ENCODE data around the gene APOA1.
A peak's percentile ranks its signal among the peaks of the same experiment; 100 is the strongest.

The APOA1 gene

DNA sequence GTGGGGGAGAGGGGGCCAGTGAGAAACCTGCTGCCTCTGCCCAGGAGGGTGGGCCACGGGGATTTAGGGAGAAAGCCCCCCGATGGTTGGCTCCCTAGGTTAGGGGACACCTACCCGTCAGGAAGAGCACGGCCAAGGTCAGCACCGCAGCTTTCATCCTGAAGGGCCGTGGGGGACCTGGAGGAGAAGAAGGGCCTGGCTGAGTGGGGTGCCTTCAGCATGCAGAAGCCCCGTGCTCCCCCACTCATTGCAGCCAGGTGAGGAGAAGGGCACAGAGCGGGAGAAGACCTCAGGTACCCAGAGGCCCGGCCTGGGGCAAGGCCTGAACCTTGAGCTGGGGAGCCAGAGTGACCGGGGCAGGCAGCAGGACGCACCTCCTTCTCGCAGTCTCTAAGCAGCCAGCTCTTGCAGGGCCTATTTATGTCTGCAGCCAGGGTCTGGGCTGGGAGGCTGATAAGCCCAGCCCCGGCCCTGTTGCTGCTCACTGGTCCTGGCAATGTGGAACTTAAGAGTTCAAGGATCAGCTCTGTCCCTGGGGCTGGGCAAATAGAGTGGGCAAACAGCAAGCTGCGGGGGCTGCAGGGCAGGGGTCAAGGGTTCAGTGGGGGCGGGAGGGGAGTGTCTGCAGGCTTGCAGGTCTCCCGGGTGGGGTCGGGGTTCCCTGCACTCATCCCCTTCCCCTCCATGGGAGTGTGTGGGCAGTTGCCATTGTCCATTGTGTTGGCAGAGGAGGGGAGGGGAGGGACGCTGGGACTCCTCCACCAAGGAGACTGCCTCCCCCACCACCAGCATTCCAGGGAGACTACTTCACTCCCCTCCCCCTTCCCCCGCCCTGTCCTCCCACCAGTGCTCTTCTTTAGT, at the start of gene APOA1:
Gene APOA1, minus strand, starts transcription at position 392 of the 861 bp plus-strand sequence. Its CDS starts 235 bp downstream, at position 157.
- Mint-ChIP-seq H3K4me1 (peaks cover 13% of the 10 kb centered on the region), H3K4me3 (no peak within 1 kb of the TSS), H3K9me3 (no peaks in the 10 kb centered on the region), H3K27me3 (peaks cover 5% of the 10 kb centered on the region), H3K36me3 (ENCODE audit: low read depth) (no peaks in the 10 kb centered on the region), H3K27ac (no peak within 1 kb of the TSS)
- ATAC-seq (no peak), DNase-seq (no peak)

- DNase-seq (no peak), ATAC-seq (no peak)
- no peaks in the 10 kb centered on the region for H3K27me3 Mint-ChIP-seq
- H3K4me3 Mint-ChIP-seq, result no peak overlapping the region
- peaks cover 29% of the 10 kb centered on the region for H3K4me1 Mint-ChIP-seq
- no peaks in the 10 kb centered on the region for H3K9me3 Mint-ChIP-seq
- H3K36me3 Mint-ChIP-seq (ENCODE audit: low read depth), result no peaks in the 10 kb centered on the region
- no peak overlapping the region for H3K27ac Mint-ChIP-seq
These were observed 48.7 kb upstream of the APOA1 start for GRCh38 chr11:116885951-116886655.

DNA sequence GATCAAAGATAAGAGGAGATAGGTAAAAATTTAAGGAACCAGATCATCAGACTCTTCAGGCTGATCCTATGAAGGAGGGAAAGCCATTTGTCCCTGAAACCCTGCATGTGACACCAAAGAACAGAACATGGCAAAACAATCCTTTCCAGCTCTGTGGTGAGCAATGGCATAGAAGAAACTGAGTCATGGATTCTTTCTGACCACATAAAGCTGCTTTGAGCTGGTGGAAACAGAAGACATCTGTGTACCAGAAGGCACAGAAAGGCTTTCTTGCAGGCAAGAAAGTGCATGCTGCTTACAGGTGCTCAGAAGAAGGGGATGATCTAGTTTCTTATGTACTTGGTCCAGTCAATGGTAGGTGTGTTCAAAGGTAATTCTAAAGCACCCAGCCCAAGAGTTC, 45.0 kb upstream of the APOA1 start:
- Mint-ChIP-seq H3K27ac (peak overlapping the region; percentile 46), H3K36me3 (ENCODE audit: low read depth) (peaks cover 3% of the 10 kb centered on the region), H3K27me3 (no peaks in the 10 kb centered on the region), H3K4me1 (peaks cover 27% of the 10 kb centered on the region), H3K4me3 (no peak overlapping the region), H3K9me3 (no peaks in the 10 kb centered on the region)
- peak; percentile 96 for ATAC-seq
- no peak for DNase-seq

- peaks cover 27% of the 10 kb centered on the region for H3K4me1 Mint-ChIP-seq
These were observed 43.7 kb upstream of the APOA1 start for GRCh38 chr11:116881143-116881542.

GRCh38 chr11:116879800-116880625, 42.6 kb upstream of the APOA1 start:
- Mint-ChIP-seq H3K27ac (no peak overlapping the region), H3K36me3 (ENCODE audit: low read depth) (peaks cover 10% of the 10 kb centered on the region), H3K4me1 (peaks cover 27% of the 10 kb centered on the region), H3K4me3 (no peak overlapping the region), H3K9me3 (no peaks in the 10 kb centered on the region), H3K27me3 (no peaks in the 10 kb centered on the region)
- DNase-seq (no peak), ATAC-seq (peak; percentile 51)

More at GRCh38 chr11:116881143-116881542, 43.7 kb upstream of the APOA1 start:
- DNase-seq, result no peak
- H3K27me3 Mint-ChIP-seq, result no peaks in the 10 kb centered on the region
- H3K9me3 Mint-ChIP-seq, result no peaks in the 10 kb centered on the region
- H3K4me3 Mint-ChIP-seq, result no peak overlapping the region
- ATAC-seq, result no peak
- H3K36me3 Mint-ChIP-seq (ENCODE audit: low read depth), result peaks cover 5% of the 10 kb centered on the region
- no peak overlapping the region for H3K27ac Mint-ChIP-seq

GRCh38 chr11:116876656-116877055, 39.2 kb upstream of the APOA1 start:
- Mint-ChIP-seq H3K4me1 (peaks cover 11% of the 10 kb centered on the region), H3K9me3 (no peaks in the 10 kb centered on the region), H3K27me3 (no peaks in the 10 kb centered on the region), H3K4me3 (no peak overlapping the region), H3K27ac (no peak overlapping the region), H3K36me3 (ENCODE audit: low read depth) (peaks cover 28% of the 10 kb centered on the region)
- no peak for DNase-seq
- ATAC-seq, result no peak

DNA sequence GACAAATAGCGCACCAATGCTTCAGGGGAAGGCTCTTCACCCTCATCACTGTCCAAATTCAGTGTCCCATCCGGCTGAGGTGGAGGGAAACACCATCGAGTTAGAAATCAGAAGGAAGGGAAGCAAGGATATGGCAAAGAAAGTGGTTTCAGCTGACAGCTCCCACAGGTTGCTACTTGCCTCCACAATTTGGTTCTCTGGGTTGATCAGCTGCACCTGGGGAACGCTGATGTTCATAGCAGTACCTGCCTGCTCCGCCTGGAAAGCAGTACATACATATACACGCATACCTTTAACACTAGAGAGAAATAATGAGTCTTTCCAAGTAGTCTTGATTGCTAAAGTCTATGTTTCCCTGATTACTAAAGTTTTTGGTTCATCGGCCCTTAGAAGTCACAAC, 37.8 kb upstream of the APOA1 start:
- Mint-ChIP-seq H3K4me1 (peaks cover 4% of the 10 kb centered on the region), H3K27me3 (no peaks in the 10 kb centered on the region), H3K4me3 (no peak overlapping the region), H3K36me3 (ENCODE audit: low read depth) (peaks cover 31% of the 10 kb centered on the region), H3K27ac (no peak overlapping the region), H3K9me3 (no peaks in the 10 kb centered on the region)
- ATAC-seq (no peak), DNase-seq (no peak)

GRCh38 chr11:116874251-116874650, 36.8 kb upstream of the APOA1 start:
- H3K4me3 Mint-ChIP-seq, result no peak overlapping the region
- no peaks in the 10 kb centered on the region for H3K27me3 Mint-ChIP-seq
- no peak overlapping the region for H3K27ac Mint-ChIP-seq
- H3K36me3 Mint-ChIP-seq (ENCODE audit: low read depth), result peaks cover 35% of the 10 kb centered on the region
- H3K4me1 Mint-ChIP-seq, result peaks cover 3% of the 10 kb centered on the region
- no peak for ATAC-seq
- no peaks in the 10 kb centered on the region for H3K9me3 Mint-ChIP-seq
- no peak for DNase-seq

- no peak for DNase-seq
- H3K4me1 Mint-ChIP-seq, result peaks cover 3% of the 10 kb centered on the region
- no peak overlapping the region for H3K4me3 Mint-ChIP-seq
- H3K36me3 Mint-ChIP-seq (ENCODE audit: low read depth), result peaks cover 34% of the 10 kb centered on the region
- no peak overlapping the region for H3K27ac Mint-ChIP-seq
- no peak for ATAC-seq
- H3K9me3 Mint-ChIP-seq, result no peaks in the 10 kb centered on the region
- H3K27me3 Mint-ChIP-seq, result no peaks in the 10 kb centered on the region
These were observed 36.0 kb upstream of the APOA1 start for GRCh38 chr11:116873381-116873780.

- H3K36me3 Mint-ChIP-seq (ENCODE audit: low read depth), result peaks cover 49% of the 10 kb centered on the region
- ATAC-seq, result no peak
These were observed 33.8 kb upstream of the APOA1 start for GRCh38 chr11:116871248-116871647.

DNA sequence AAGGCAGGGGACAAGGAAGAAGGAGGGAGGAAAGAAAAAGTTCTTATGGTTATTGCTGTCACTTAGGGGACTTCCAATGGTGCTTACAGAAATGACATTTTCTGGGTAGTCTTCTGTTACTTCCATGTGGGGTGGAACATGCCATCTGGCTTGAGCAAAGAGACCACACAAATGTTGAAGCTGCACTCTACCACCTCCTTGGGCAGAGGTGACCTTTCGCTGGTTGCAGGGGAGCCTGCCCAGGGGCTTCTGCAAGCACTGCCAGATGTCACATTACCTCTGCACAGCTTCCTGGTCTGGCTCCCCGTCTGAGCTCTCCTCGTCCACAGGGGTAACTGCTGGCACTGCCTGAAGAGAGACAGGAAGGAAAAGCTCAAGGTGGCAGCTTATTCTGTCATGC, 32.6 kb upstream of the APOA1 start:
- no peaks in the 10 kb centered on the region for H3K27me3 Mint-ChIP-seq
- H3K27ac Mint-ChIP-seq, result no peak overlapping the region
- peaks cover 3% of the 10 kb centered on the region for H3K4me1 Mint-ChIP-seq
- ATAC-seq, result no peak
- DNase-seq, result no peak
- H3K9me3 Mint-ChIP-seq, result no peaks in the 10 kb centered on the region
- H3K36me3 Mint-ChIP-seq (ENCODE audit: low read depth), result peaks cover 51% of the 10 kb centered on the region
- H3K4me3 Mint-ChIP-seq, result no peak overlapping the region

More at GRCh38 chr11:116871248-116871647, 33.8 kb upstream of the APOA1 start:
- Mint-ChIP-seq H3K9me3 (no peaks in the 10 kb centered on the region), H3K27ac (no peak overlapping the region), H3K27me3 (no peaks in the 10 kb centered on the region), H3K4me3 (no peak overlapping the region), H3K4me1 (peaks cover 3% of the 10 kb centered on the region)
- no peak for DNase-seq

DNA sequence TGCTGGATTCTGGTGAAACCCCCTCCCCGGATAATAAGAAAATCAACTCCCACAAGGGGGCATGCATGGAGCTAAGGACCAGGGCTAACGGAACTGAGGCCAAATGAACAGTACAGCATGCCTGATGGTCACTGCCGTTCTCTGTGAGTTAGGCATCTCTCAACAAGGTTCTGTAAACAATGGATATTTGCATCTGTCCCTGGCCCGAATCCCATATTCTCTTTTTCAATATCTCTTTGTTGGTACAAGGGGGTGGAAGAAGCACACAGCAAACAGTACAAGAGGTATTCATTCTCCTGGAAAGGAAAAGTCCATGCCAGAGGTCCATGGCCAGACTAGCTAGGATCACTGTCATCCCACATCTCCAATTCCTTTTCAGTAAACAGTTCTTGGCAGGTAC, 32.2 kb upstream of the APOA1 start:
- Mint-ChIP-seq H3K4me3 (no peak overlapping the region), H3K36me3 (ENCODE audit: low read depth) (peaks cover 53% of the 10 kb centered on the region), H3K27me3 (no peaks in the 10 kb centered on the region), H3K27ac (no peak overlapping the region), H3K9me3 (no peaks in the 10 kb centered on the region), H3K4me1 (peaks cover 3% of the 10 kb centered on the region)
- DNase-seq, result no peak
- no peak for ATAC-seq

GRCh38 chr11:116868066-116868465, 30.6 kb upstream of the APOA1 start:
- Mint-ChIP-seq H3K27me3 (no peaks in the 10 kb centered on the region), H3K36me3 (ENCODE audit: low read depth) (peaks cover 52% of the 10 kb centered on the region), H3K4me1 (peaks cover 3% of the 10 kb centered on the region), H3K27ac (no peak overlapping the region), H3K4me3 (no peak overlapping the region), H3K9me3 (no peaks in the 10 kb centered on the region)
- no peak for DNase-seq
- ATAC-seq, result no peak

DNA sequence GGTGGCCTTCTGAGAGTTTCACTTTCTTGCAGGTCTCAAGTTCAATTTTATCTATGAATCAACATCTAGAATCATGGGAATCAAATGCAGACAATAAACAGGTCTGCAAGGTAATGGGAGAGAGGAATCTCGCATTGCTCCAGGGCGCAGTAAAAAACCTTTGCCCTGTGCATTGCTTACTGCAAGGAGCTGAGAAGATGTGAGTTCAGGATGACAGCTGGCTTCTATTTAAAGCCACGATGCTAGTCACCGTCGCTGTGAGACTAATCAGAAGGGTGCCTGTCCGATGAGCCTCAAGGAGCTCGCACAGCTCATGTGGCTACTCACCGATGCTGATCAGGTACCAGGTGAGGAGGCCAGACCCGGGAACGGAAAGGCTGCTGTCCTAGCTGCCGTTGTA, 30.2 kb upstream of the APOA1 start:
- Mint-ChIP-seq H3K36me3 (ENCODE audit: low read depth) (peaks cover 47% of the 10 kb centered on the region), H3K27ac (no peak overlapping the region), H3K9me3 (no peaks in the 10 kb centered on the region), H3K27me3 (no peaks in the 10 kb centered on the region), H3K4me3 (no peak overlapping the region), H3K4me1 (peaks cover 3% of the 10 kb centered on the region)
- no peak for ATAC-seq
- no peak for DNase-seq
